Measurements from ENCODE around the gene ELMO1. TPM values are rescaled to one million over a fixed set of nuclear protein-coding genes. Genes with fewer than 3 reads are reported as not detected.

ELMO1 gene
- polyA plus RNA-seq, 2 of the 4 experiments (the other 2 are of a cell fraction) = 2.3 to 6.1 TPM

DNA sequence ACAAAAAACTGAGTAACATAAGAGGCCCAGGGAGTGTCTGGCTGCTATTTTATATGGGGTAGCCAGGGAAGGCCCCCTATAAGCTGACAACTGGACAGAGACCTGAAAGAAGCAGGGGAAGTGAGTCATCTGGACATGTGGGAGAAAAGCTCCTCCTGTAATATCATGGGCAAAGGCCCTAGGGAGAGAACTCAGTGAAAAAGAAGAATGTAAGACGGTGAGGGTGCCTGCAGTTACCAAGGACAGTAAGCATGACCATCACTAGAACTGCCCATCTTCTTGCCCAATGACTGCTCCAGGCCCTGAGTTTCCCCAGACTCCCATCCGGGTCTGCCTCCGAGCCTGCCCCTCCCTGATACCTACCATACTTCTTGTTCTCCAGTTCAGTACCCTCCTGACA lies 2.3 kb downstream of the ELMO1 start:
- FAIRE-seq (no peak), ATAC-seq (no peak), DNase-seq (ENCODE audit: low read depth in 1 of 2, low spot score in 1 of 2) (no peak)
- Histone ChIP-seq H3K4me1 (peaks cover 6% of the 10 kb centered on the region; the same call in 2 of the 3 replicates), H3K4me3 (no peak overlapping the region), H3K27ac (no peak overlapping the region), H3K9me3 (no peaks in the 10 kb centered on the region), H3K4me2 (no peak overlapping the region)
- POLR2A ChIA-PET = no interaction called here
- no peak for TF ChIP-seq EHMT2 (IDR thresholded peaks at IDR 0.05; ENCODE audit: low read depth)
- no peak for TF ChIP-seq NFE2L2 (conservative IDR thresholded peaks at IDR 0.05; ENCODE audit: low read length)
- TF ChIP-seq, protein P1, sequence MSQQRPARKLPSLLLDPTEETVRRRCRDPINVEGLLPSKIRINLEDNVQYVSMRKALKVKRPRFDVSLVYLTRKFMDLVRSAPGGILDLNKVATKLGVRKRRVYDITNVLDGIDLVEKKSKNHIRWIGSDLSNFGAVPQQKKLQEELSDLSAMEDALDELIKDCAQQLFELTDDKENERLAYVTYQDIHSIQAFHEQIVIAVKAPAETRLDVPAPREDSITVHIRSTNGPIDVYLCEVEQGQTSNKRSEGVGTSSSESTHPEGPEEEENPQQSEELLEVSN (IDR thresholded peaks at IDR 0.05; ENCODE audit: borderline replicate concordance, low read depth) = no peak
- TF ChIP-seq, protein P2, sequence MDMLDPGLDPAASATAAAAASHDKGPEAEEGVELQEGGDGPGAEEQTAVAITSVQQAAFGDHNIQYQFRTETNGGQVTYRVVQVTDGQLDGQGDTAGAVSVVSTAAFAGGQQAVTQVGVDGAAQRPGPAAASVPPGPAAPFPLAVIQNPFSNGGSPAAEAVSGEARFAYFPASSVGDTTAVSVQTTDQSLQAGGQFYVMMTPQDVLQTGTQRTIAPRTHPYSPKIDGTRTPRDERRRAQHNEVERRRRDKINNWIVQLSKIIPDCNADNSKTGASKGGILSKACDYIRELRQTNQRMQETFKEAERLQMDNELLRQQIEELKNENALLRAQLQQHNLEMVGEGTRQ (IDR thresholded peaks at IDR 0.05) = no peak
- CTCF ChIA-PET = interaction anchor here (1.5 to 2.3 kb wide), 2 partner anchors 18 to 162 kb away, joined by 4 to 6 read pairs; no protein-coding TSS in a partner anchor
- 74% methylated on average over 3 of the region's 3 CpGs for WGBS (ENCODE audit: missing lambda C conversion rate)

DNA sequence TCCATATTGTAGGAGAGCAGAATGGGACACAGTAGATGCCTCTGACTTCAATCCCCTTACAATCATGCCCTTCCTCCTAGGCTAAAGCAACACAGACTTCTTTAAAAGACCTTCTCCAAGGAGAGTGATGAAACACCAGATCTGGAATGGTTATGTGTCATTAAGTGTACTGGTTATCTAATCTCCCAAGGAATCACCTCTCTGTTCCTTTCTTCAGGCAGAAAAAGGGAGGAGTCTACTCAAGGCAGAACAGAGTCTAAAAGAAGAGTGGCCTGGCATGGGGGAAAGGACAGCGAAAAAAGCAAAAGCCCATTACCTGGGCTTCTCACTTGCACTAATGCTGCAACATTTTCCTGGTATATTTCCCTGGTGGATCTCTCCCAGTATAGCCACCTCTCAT lies 2.9 kb downstream of the ELMO1 start:
- TF ChIP-seq HES2 (IDR thresholded peaks at IDR 0.05) (no peak), HDAC2 (IDR thresholded peaks at IDR 0.05) (no peak), EP300 (IDR thresholded peaks at IDR 0.05) (no peak), EHF (CRISPR knock-in tag; IDR thresholded peaks at IDR 0.05) (no peak), CHD4 (IDR thresholded peaks at IDR 0.05; ENCODE audit: borderline replicate concordance) (no peak)
- TF ChIP-seq, protein P2 (IDR thresholded peaks at IDR 0.05) = no peak
- TF ChIP-seq, protein P1 (IDR thresholded peaks at IDR 0.05; ENCODE audit: borderline replicate concordance, low read depth) = no peak
- DNase-seq (ENCODE audit: low read depth in 1 of 2, low spot score in 1 of 2) = no peak
- no peak for ATAC-seq
- CTCF ChIA-PET = interaction anchor here (1.5 to 2.3 kb wide), 2 partner anchors 17 to 161 kb away, joined by 4 to 6 read pairs; no protein-coding TSS in a partner anchor
- no peak overlapping the region for H3K27ac ChIP-seq
- H3K4me1 ChIP-seq = peaks cover 6% of the 10 kb centered on the region; the same call in 2 of the 3 replicates
- H3K4me2 ChIP-seq = no peak overlapping the region
- H3K9me3 ChIP-seq = no peaks in the 10 kb centered on the region
- FAIRE-seq = no peak
- 100% methylated on average over 1 of the region's 1 CpG for WGBS (ENCODE audit: missing lambda C conversion rate)
- POLR2A ChIA-PET = no interaction called here
- no peak overlapping the region for H3K4me3 ChIP-seq

- Histone ChIP-seq H3K4me2 (no peak overlapping the region), H3K4me3 (no peak overlapping the region), H3K4me1 (peaks cover 6% of the 10 kb centered on the region; the same call in 2 of the 3 replicates), H3K9me3 (no peaks in the 10 kb centered on the region), H3K27ac (no peak overlapping the region)
- DNase-seq (ENCODE audit: low read depth in 1 of 2, low spot score in 1 of 2) (no peak), ATAC-seq (no peak), FAIRE-seq (no peak)
- ChIA-PET CTCF (interaction anchor here (2.3 kb wide), 1 partner anchor 17 kb away, joined by 6 read pairs; no protein-coding TSS in a partner anchor), POLR2A (no interaction called here)
- WGBS (ENCODE audit: missing lambda C conversion rate) = 68% methylated on average over 3 of the region's 4 CpGs
- TF ChIP-seq ZSCAN20 (CRISPR knock-in tag; IDR thresholded peaks at IDR 0.05) (no peak), RFX5 (IDR thresholded peaks at IDR 0.05) (no peak), TFCP2L1 (CRISPR knock-in tag; IDR thresholded peaks at IDR 0.05) (no peak), EP300 (IDR thresholded peaks at IDR 0.05) (no peak), NFE2L2 (conservative IDR thresholded peaks at IDR 0.05; ENCODE audit: low read length) (no peak), CTCF (IDR thresholded peaks at IDR 0.05) (no peak), CHD4 (IDR thresholded peaks at IDR 0.05; ENCODE audit: borderline replicate concordance) (no peak), JUNB (IDR thresholded peaks at IDR 0.05) (no peak), MYC (IDR thresholded peaks at IDR 0.05; ENCODE audit: borderline replicate concordance, low read length) (no peak), RNF2 (IDR thresholded peaks at IDR 0.05; ENCODE audit: borderline replicate concordance, low read depth) (no peak), CBX2 (IDR thresholded peaks at IDR 0.05; ENCODE audit: borderline replicate concordance, low read depth) (no peak), HES2 (IDR thresholded peaks at IDR 0.05) (no peak), ZC3H11A (IDR thresholded peaks at IDR 0.05) (no peak), ZNF302 (CRISPR knock-in tag; IDR thresholded peaks at IDR 0.05) (no peak)
- TF ChIP-seq, protein P3, sequence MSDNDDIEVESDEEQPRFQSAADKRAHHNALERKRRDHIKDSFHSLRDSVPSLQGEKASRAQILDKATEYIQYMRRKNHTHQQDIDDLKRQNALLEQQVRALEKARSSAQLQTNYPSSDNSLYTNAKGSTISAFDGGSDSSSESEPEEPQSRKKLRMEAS (IDR thresholded peaks at IDR 0.05) = no peak
- TF ChIP-seq, protein P1 (IDR thresholded peaks at IDR 0.05; ENCODE audit: borderline replicate concordance, low read depth) = no peak
Measured at GRCh38 chr7:37445064-37445723, 3.5 kb downstream of the ELMO1 start.

Measured in A549 (cell line).